Astrocyte (in vitro differentiated cells and primary cell): ENCODE measurements around the gene PPP2R5E. TPM values are rescaled to one million over a fixed set of nuclear protein-coding genes. Genes with fewer than 3 reads are reported as not detected.

Experiments
- DNase-seq: peaks from one replicate; pipeline ENCODE4 v3.0.0-alpha.2; 2010; ENCODE audit warnings: low read depth
- FAIRE-seq: peaks from 2 replicates; lab custom pipeline; 2011; peaks lifted over from hg19 to GRCh38; lab: Jason Lieb, UNC
- H2AFZ ChIP-seq: 2 replicates; pipeline ENCODE4 v1.6.0; 2012; ENCODE audit warnings: low read depth, low read length, inconsistent platforms
- H3K27ac ChIP-seq: 2 replicates; pipeline ENCODE4 v1.5.1; 2011; ENCODE audit warnings: low read depth, low read length, inconsistent platforms
- H3K27me3 ChIP-seq: 2 replicates; pipeline ENCODE4 v1.6.0; 2011; ENCODE audit warnings: low read length, inconsistent platforms; ENCODE audit not compliant: insufficient read depth
- H3K36me3 ChIP-seq: 2 replicates; pipeline ENCODE4 v1.5.1; 2011; ENCODE audit warnings: low read length, inconsistent platforms; ENCODE audit not compliant: insufficient read depth
- H3K4me1 ChIP-seq: 2 replicates; pipeline ENCODE4 v1.5.1; 2011; ENCODE audit warnings: low read length, inconsistent platforms; ENCODE audit not compliant: insufficient read depth
- H3K4me2 ChIP-seq: 2 replicates; pipeline ENCODE4 v1.6.0; 2012; ENCODE audit warnings: low read length, inconsistent platforms
- H3K4me3 ChIP-seq: 2 replicates; pipeline ENCODE4 v1.5.1; 2011; ENCODE audit warnings: low read depth, mild to moderate bottlenecking, low read length, inconsistent platforms; ENCODE audit not compliant: insufficient read depth
- H3K79me2 ChIP-seq: 2 replicates; pipeline ENCODE4 v1.6.0; 2012; ENCODE audit warnings: mild to moderate bottlenecking, low read length, inconsistent platforms; ENCODE audit not compliant: insufficient read depth
- H3K9ac ChIP-seq: 2 replicates; pipeline ENCODE4 v1.6.0; 2012; ENCODE audit warnings: mild to moderate bottlenecking, low read length, inconsistent platforms
- H3K9me3 ChIP-seq: 2 replicates; pipeline ENCODE4 v1.5.1; 2012; ENCODE audit warnings: low read depth, mild to moderate bottlenecking, low read length, inconsistent platforms; ENCODE audit not compliant: insufficient read depth
- H4K20me1 ChIP-seq: 2 replicates; pipeline ENCODE4 v1.6.0; 2012; ENCODE audit warnings: low read length, inconsistent platforms; ENCODE audit not compliant: insufficient read depth
- H3K27ac Mint-ChIP-seq: one replicate; pipeline ENCODE4 v1.8.0; 2021; ENCODE audit warnings: mild to moderate bottlenecking, mixed read lengths; ENCODE audit not compliant: unreplicated experiment
- H3K27me3 Mint-ChIP-seq: one replicate; pipeline ENCODE4 v1.8.0; 2021; ENCODE audit warnings: low read depth, mixed read lengths; ENCODE audit not compliant: unreplicated experiment
- H3K36me3 Mint-ChIP-seq: one replicate; pipeline ENCODE4 v1.8.0; 2021; ENCODE audit warnings: low read depth, mixed read lengths; ENCODE audit not compliant: unreplicated experiment
- H3K4me1 Mint-ChIP-seq: one replicate; pipeline ENCODE4 v1.8.0; 2021; ENCODE audit warnings: low read depth, mixed read lengths; ENCODE audit not compliant: unreplicated experiment
- H3K4me3 Mint-ChIP-seq: one replicate; pipeline ENCODE4 v1.8.0; 2021; ENCODE audit warnings: mild to moderate bottlenecking, moderate library complexity, mixed read lengths; ENCODE audit not compliant: unreplicated experiment
- H3K9me3 Mint-ChIP-seq: one replicate; pipeline ENCODE4 v1.8.0; 2021; ENCODE audit warnings: mild to moderate bottlenecking, mixed read lengths; ENCODE audit not compliant: unreplicated experiment
- CTCF ChIP-seq: IDR thresholded peaks from 2 replicates; pipeline ENCODE4 v1.5.1; 2011; ENCODE audit warnings: low read depth, mild to moderate bottlenecking, inconsistent platforms, low read length, moderate library complexity; ENCODE audit not compliant: insufficient read depth
- EZH2 ChIP-seq: IDR thresholded peaks from 2 replicates; pipeline ENCODE4 v1.6.1; 2012; ENCODE audit warnings: mild to moderate bottlenecking, low read length, inconsistent platforms; ENCODE audit not compliant: insufficient read depth
- total RNA-seq: library from RNA; stranded (reverse); gene quantifications from 2 replicates; pipeline ENCODE4 v1.2.1, GENCODE V29; 2021

The PPP2R5E gene
- total RNA-seq, 1 donor from 2014 or later, result 69.3 TPM

DNA sequence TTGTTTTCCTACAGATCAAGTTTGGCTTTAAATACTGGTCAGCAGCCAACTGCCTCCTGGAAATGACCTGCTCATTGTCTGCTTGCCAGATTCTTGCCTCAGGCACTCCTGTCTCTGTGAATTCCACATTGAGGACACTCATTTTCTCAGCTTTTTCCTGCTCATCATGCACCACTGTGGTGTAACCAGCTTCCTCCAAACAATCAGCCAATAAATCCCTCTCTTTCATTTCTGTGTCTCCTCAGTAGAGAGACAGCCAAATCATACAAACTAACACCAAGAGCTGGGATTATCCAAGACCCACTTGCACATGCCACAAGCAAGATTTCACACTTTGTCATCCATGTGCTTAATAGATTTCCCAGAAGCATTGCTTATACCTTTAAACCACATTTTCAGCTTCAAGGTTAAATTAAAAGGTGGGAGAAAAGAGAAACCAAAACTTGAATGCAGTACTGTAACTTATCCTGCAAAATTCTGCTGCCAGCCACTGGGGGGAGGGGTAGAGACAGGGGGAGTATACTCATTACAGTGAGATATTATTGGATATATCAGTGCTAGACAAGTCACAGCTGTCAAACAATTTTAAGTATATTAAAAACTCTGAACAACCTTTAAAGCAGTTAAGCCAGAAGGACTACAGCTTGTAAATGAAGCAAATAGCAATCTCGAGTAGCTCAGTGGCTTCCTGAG lies 105.0 kb downstream of the PPP2R5E start:
- Histone ChIP-seq H3K27me3 (no peaks in the 10 kb centered on the region), H3K79me2 (peaks cover 74% of the 10 kb centered on the region), H3K9me3 (no peaks in the 10 kb centered on the region), H4K20me1 (peaks cover 65% of the 10 kb centered on the region), H3K9ac (peak overlapping the region; percentile 7), H3K4me3 (peak overlapping the region; percentile 5), H2AFZ (no peak overlapping the region), H3K27ac (peak overlapping the region; percentile 13), H3K4me2 (peak overlapping the region; percentile 69), H3K4me1 (peaks cover 12% of the 10 kb centered on the region), H3K36me3 (no peaks in the 10 kb centered on the region)
- H3K4me1 Mint-ChIP-seq, result peaks cover 20% of the 10 kb centered on the region
- FAIRE-seq (peak; percentile 90), DNase-seq (peak; percentile 96)
- H3K9me3 Mint-ChIP-seq, result no peaks in the 10 kb centered on the region
- no peak for TF ChIP-seq EZH2
- peak; percentile 7 for TF ChIP-seq CTCF
- H3K27ac Mint-ChIP-seq, result peak overlapping the region; percentile 58
- peaks cover 4% of the 10 kb centered on the region for H3K36me3 Mint-ChIP-seq
- no peaks in the 10 kb centered on the region for H3K27me3 Mint-ChIP-seq
- H3K4me3 Mint-ChIP-seq, result peak overlapping the region; percentile 60

GRCh38 chr14:63436286-63437098 lies 106.7 kb downstream of the PPP2R5E start:
- Histone ChIP-seq H3K79me2 (peaks cover 74% of the 10 kb centered on the region), H4K20me1 (peaks cover 73% of the 10 kb centered on the region), H3K4me3 (no peak overlapping the region), H3K27me3 (no peaks in the 10 kb centered on the region), H3K9ac (no peak overlapping the region), H3K4me2 (no peak overlapping the region), H3K27ac (no peak overlapping the region), H3K9me3 (no peaks in the 10 kb centered on the region), H3K4me1 (peaks cover 12% of the 10 kb centered on the region), H2AFZ (no peak overlapping the region), H3K36me3 (no peaks in the 10 kb centered on the region)
- Mint-ChIP-seq H3K27me3 (no peaks in the 10 kb centered on the region), H3K9me3 (no peaks in the 10 kb centered on the region), H3K36me3 (peaks cover 4% of the 10 kb centered on the region), H3K4me1 (peaks cover 28% of the 10 kb centered on the region), H3K27ac (no peak overlapping the region), H3K4me3 (no peak overlapping the region)
- DNase-seq (no peak), FAIRE-seq (no peak)
- TF ChIP-seq EZH2, result no peak

- H3K79me2 ChIP-seq, result peaks cover 74% of the 10 kb centered on the region
Measured at GRCh38 chr14:63435838-63436237, 107.3 kb downstream of the PPP2R5E start.

More at GRCh38 chr14:63435838-63436237, 107.3 kb downstream of the PPP2R5E start:
- TF ChIP-seq CTCF (no peak), EZH2 (no peak)
- H3K9me3 ChIP-seq, result no peaks in the 10 kb centered on the region
- no peak overlapping the region for H3K4me3 ChIP-seq
- H4K20me1 ChIP-seq, result peaks cover 75% of the 10 kb centered on the region
- H3K27ac ChIP-seq, result no peak overlapping the region
- DNase-seq, result peak; percentile 47
- H3K9ac ChIP-seq, result no peak overlapping the region
- no peak overlapping the region for H2AFZ ChIP-seq
- no peak for FAIRE-seq
- peak overlapping the region; percentile 2 for H3K4me2 ChIP-seq
- H3K27me3 ChIP-seq, result no peaks in the 10 kb centered on the region
- peaks cover 12% of the 10 kb centered on the region for H3K4me1 ChIP-seq
- H3K27ac Mint-ChIP-seq, result no peak overlapping the region
- no peaks in the 10 kb centered on the region for H3K36me3 ChIP-seq
- H3K4me3 Mint-ChIP-seq, result no peak overlapping the region
- no peaks in the 10 kb centered on the region for H3K36me3 Mint-ChIP-seq
- H3K27me3 Mint-ChIP-seq, result no peaks in the 10 kb centered on the region
- H3K4me1 Mint-ChIP-seq, result peaks cover 30% of the 10 kb centered on the region
- no peaks in the 10 kb centered on the region for H3K9me3 Mint-ChIP-seq
